ENCODE measurements around the gene ABHD1.
"Not testable (repeated sequence)": the region's sequence is repeated elsewhere in the genome, so short reads cannot be mapped to it uniquely, and the experiment has no call there.

ABHD1 gene

GRCh38 chr2:27123302-27124150, at the start of gene ABHD1:
Gene ABHD1 (plus strand): TSS chr2:27123815. CDS start chr2:27123949, 134 bp downstream.
- no peak for TF ChIP-seq EZH2phosphoT487 (IDR thresholded peaks at IDR 0.05; ENCODE audit: borderline replicate concordance)
- TF ChIP-seq, protein P1, sequence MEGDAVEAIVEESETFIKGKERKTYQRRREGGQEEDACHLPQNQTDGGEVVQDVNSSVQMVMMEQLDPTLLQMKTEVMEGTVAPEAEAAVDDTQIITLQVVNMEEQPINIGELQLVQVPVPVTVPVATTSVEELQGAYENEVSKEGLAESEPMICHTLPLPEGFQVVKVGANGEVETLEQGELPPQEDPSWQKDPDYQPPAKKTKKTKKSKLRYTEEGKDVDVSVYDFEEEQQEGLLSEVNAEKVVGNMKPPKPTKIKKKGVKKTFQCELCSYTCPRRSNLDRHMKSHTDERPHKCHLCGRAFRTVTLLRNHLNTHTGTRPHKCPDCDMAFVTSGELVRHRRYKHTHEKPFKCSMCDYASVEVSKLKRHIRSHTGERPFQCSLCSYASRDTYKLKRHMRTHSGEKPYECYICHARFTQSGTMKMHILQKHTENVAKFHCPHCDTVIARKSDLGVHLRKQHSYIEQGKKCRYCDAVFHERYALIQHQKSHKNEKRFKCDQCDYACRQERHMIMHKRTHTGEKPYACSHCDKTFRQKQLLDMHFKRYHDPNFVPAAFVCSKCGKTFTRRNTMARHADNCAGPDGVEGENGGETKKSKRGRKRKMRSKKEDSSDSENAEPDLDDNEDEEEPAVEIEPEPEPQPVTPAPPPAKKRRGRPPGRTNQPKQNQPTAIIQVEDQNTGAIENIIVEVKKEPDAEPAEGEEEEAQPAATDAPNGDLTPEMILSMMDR (conservative IDR thresholded peaks at IDR 0.05; ENCODE audit: low read length): no peak
- Histone ChIP-seq H3K4me3 (ENCODE audit: low read length, poor library complexity, severe bottlenecking) (peak within 1 kb of the TSS; percentile 73), H3K79me2 (ENCODE audit: insufficient read depth, low read length) (no peaks in the 10 kb centered on the region), H3K4me1 (ENCODE audit: insufficient read depth, low read length, poor library complexity, severe bottlenecking) (peaks cover 5% of the 10 kb centered on the region), H3K9me3 (ENCODE audit: insufficient read depth, low read depth, low read length) (no peaks in the 10 kb centered on the region), H3K4me2 (ENCODE audit: low read depth, low read length, poor library complexity, severe bottlenecking) (peak within 1 kb of the TSS; percentile 80), H3K9me2 (replicated peaks; ENCODE audit: low read depth, low read length) (no peaks in the 10 kb centered on the region), H4K20me1 (ENCODE audit: insufficient read depth, low read length, poor library complexity, severe bottlenecking) (no peaks in the 10 kb centered on the region), H2AFZ (ENCODE audit: low read length) (peak within 1 kb of the TSS; percentile 95), H3K9ac (ENCODE audit: low read depth, low read length, poor library complexity, severe bottlenecking) (peak within 1 kb of the TSS; percentile 56), H3K27me3 (ENCODE audit: insufficient read depth, low read length, poor library complexity, severe bottlenecking) (no peaks in the 10 kb centered on the region), H3K36me3 (ENCODE audit: insufficient read depth, low read length) (no peaks in the 10 kb centered on the region), H3F3A (ENCODE audit: low read depth) (no peaks in the 10 kb centered on the region)

DNA sequence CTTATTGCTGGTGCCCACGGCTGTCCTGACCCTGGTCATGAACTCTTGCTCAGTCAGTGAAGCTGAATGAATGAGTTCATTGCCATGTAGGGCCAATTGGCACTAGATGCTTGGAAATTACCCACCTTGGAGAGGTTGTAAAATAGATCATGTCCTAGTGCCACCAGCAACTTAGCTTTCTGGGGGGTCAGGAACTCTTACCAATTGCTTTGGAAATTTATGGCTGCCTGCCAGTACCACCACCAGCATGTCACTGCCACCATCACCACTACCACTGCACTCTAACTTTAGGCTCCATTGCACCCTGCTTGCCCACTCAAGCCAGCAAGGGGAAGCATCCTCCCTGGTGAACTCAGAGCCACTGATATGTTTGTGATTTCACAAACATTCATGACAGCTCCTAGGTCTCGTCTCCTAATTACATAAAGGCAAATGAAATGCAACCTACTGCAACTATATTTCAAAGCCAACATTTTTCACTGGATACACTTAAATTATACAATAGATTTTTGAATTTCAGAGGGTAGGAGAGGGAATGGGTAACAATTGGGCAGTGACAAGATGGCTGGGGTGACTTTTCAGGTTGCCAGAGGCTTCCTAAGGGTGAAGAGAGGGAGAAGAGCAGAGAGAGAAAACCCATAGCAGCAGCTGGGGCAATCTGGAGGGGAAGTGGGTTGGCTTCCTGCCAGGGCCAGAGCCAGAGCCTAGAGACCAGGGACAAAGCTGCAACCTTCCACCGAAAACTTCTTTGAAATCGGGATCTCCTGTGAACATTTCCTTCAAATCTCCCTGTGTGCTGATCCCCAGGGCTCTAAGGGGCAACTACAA, 48.7 kb upstream of the ABHD1 start:
- peak overlapping the region; percentile 16; the same call in 1 of the 2 replicates for H2AFZ ChIP-seq (ENCODE audit: low read length)
- peaks cover 15% of the 10 kb centered on the region for H3K79me2 ChIP-seq (ENCODE audit: insufficient read depth, low read length)
- H3K27me3 ChIP-seq (ENCODE audit: insufficient read depth, low read length, poor library complexity, severe bottlenecking): no peaks in the 10 kb centered on the region
- no peaks in the 10 kb centered on the region for H3K9me3 ChIP-seq (ENCODE audit: insufficient read depth, low read depth, low read length)
- H3K36me3 ChIP-seq (ENCODE audit: insufficient read depth, low read length): no peaks in the 10 kb centered on the region
- H3K9ac ChIP-seq (ENCODE audit: low read depth, low read length, poor library complexity, severe bottlenecking): peak overlapping the region; percentile 37
- peak overlapping the region; percentile 55 for H3K4me3 ChIP-seq (ENCODE audit: low read length, poor library complexity, severe bottlenecking)
- peak overlapping the region; percentile 69 for H3K4me2 ChIP-seq (ENCODE audit: low read depth, low read length, poor library complexity, severe bottlenecking)
- no peaks in the 10 kb centered on the region for H3F3A ChIP-seq (ENCODE audit: low read depth)
- no peak for TF ChIP-seq EZH2phosphoT487 (IDR thresholded peaks at IDR 0.05; ENCODE audit: borderline replicate concordance)
- TF ChIP-seq, protein P1 (conservative IDR thresholded peaks at IDR 0.05; ENCODE audit: low read length): no peak
- peaks cover 13% of the 10 kb centered on the region for H4K20me1 ChIP-seq (ENCODE audit: insufficient read depth, low read length, poor library complexity, severe bottlenecking)
- H3K4me1 ChIP-seq (ENCODE audit: insufficient read depth, low read length, poor library complexity, severe bottlenecking): peaks cover 36% of the 10 kb centered on the region
- no peaks in the 10 kb centered on the region for H3K9me2 ChIP-seq (replicated peaks; ENCODE audit: low read depth, low read length)

DNA sequence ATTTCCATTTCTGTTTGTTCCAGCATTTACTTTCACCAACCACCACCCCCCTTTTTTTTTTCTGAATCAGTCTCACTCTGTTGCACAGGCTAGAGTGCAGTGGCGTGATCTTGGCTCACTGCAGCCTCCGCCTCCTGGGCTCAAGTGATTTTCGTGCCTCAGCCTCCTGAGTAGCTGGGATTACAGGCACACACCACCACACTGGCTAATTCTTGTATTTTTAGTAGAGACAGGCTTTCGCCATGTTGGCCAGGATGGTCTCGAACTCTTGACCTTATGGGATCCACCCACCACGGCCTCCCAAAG, 48.1 kb upstream of the ABHD1 start:
- H4K20me1 ChIP-seq (ENCODE audit: insufficient read depth, low read length, poor library complexity, severe bottlenecking); H3K9me3 ChIP-seq (ENCODE audit: insufficient read depth, low read depth, low read length); H3F3A ChIP-seq (ENCODE audit: low read depth); H3K79me2 ChIP-seq (ENCODE audit: insufficient read depth, low read length); H3K36me3 ChIP-seq (ENCODE audit: insufficient read depth, low read length); H3K9me2 ChIP-seq (replicated peaks; ENCODE audit: low read depth, low read length); H3K27me3 ChIP-seq (ENCODE audit: insufficient read depth, low read length, poor library complexity, severe bottlenecking): not testable (repeated sequence)
- Histone ChIP-seq H3K4me2 (ENCODE audit: low read depth, low read length, poor library complexity, severe bottlenecking) (peak overlapping the region; percentile 69), H3K4me1 (ENCODE audit: insufficient read depth, low read length, poor library complexity, severe bottlenecking) (peaks cover 32% of the 10 kb centered on the region), H2AFZ (ENCODE audit: low read length) (peak overlapping the region; percentile 16; the same call in 1 of the 2 replicates), H3K4me3 (ENCODE audit: low read length, poor library complexity, severe bottlenecking) (peak overlapping the region; percentile 55), H3K9ac (ENCODE audit: low read depth, low read length, poor library complexity, severe bottlenecking) (peak overlapping the region; percentile 37)

All from Loucy (cell line).